Panc1 (cell line): ENCODE results near the gene B3GNT4.

ENCODE experiments used
- CTCF ChIP-seq: fragments of 450-650 bp; IDR thresholded peaks from 2 replicates; pipeline ENCODE4 v1.5.1; 2017; ENCODE audit warnings: mild to moderate bottlenecking
- POLR2AphosphoS5 ChIP-seq: IDR thresholded peaks from 2 replicates; pipeline ENCODE4 v1.6.1; 2012; ENCODE audit warnings: mild to moderate bottlenecking, low read depth, low read length, moderate library complexity
- TCF7L2 ChIP-seq: IDR thresholded peaks from 2 replicates; pipeline ENCODE4 v1.6.1; 2011; ENCODE audit warnings: mild to moderate bottlenecking, low read depth, low read length, inconsistent platforms
- TF ChIP-seq, protein P1 (sequence below), 2 experiments: IDR thresholded peaks; 2 replicates each; pipeline ENCODE4 v1.6.1; 2011 to 2012; ENCODE audit warnings: low read depth in 2 of 2, control low read depth in 1 of 2, low read length in 1 of 2, mild to moderate bottlenecking in 1 of 2, moderate library complexity in 1 of 2; ENCODE audit not compliant: insufficient read depth in 1 of 2

DNA sequence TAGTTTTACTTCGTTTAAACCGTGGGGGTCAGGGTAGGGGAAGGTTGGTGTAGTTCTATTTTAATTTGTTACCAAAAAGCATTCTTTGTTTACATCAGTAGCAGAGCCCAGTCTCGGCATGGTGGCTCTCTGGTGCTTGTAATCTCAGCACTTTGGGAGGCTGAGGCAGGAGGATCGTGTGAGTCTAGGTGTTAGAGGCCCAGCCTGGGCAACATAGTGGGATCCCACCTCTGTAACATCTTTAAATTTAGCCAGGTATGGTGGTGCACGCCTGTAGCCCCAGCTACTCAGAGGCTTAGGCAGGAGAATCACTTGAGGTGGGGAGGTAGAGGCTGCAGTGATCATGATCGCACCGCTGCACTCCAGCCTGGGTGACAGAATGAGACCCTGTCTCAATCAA, 18.4 kb upstream of the B3GNT4 start:
- TF ChIP-seq CTCF (no peak), POLR2AphosphoS5 (no peak), TCF7L2 (no peak)
- TF ChIP-seq, protein P1, sequence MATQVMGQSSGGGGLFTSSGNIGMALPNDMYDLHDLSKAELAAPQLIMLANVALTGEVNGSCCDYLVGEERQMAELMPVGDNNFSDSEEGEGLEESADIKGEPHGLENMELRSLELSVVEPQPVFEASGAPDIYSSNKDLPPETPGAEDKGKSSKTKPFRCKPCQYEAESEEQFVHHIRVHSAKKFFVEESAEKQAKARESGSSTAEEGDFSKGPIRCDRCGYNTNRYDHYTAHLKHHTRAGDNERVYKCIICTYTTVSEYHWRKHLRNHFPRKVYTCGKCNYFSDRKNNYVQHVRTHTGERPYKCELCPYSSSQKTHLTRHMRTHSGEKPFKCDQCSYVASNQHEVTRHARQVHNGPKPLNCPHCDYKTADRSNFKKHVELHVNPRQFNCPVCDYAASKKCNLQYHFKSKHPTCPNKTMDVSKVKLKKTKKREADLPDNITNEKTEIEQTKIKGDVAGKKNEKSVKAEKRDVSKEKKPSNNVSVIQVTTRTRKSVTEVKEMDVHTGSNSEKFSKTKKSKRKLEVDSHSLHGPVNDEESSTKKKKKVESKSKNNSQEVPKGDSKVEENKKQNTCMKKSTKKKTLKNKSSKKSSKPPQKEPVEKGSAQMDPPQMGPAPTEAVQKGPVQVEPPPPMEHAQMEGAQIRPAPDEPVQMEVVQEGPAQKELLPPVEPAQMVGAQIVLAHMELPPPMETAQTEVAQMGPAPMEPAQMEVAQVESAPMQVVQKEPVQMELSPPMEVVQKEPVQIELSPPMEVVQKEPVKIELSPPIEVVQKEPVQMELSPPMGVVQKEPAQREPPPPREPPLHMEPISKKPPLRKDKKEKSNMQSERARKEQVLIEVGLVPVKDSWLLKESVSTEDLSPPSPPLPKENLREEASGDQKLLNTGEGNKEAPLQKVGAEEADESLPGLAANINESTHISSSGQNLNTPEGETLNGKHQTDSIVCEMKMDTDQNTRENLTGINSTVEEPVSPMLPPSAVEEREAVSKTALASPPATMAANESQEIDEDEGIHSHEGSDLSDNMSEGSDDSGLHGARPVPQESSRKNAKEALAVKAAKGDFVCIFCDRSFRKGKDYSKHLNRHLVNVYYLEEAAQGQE (IDR thresholded peaks at IDR 0.05; ENCODE audit: insufficient read depth in 1 of 2, low read depth in 2 of 2, low read length in 1 of 2), result no peak
